ENCODE results near the gene CHCHD3.
"Not testable (repeated sequence)": the region's sequence is repeated elsewhere in the genome, so short reads cannot be mapped to it uniquely, and the experiment has no call there.

CHCHD3 gene

GRCh38 chr7:133040674-133041073, 41.2 kb downstream of the CHCHD3 start:
- DNase-seq (ENCODE audit: low spot score) = no peak

GRCh38 chr7:133040178-133040577, 41.7 kb downstream of the CHCHD3 start:
- DNase-seq (ENCODE audit: low spot score) = no peak

GRCh38 chr7:133039614-133040013, 42.3 kb downstream of the CHCHD3 start:
- no peak for DNase-seq (ENCODE audit: low spot score)

GRCh38 chr7:133036289-133036688, 45.6 kb downstream of the CHCHD3 start:
- no peak for DNase-seq (ENCODE audit: low spot score)

GRCh38 chr7:133035240-133035639, 46.6 kb downstream of the CHCHD3 start:
- DNase-seq (ENCODE audit: low spot score) = not testable (repeated sequence)

- no peak for DNase-seq (ENCODE audit: low spot score)
Measured at GRCh38 chr7:133030346-133030745, 51.5 kb downstream of the CHCHD3 start.

- no peak for DNase-seq (ENCODE audit: low spot score)
Measured at GRCh38 chr7:133029463-133029862, 52.4 kb downstream of the CHCHD3 start.

GRCh38 chr7:133027397-133027796, 54.5 kb downstream of the CHCHD3 start:
- no peak for DNase-seq (ENCODE audit: low spot score)

- no peak for DNase-seq (ENCODE audit: low spot score)
Measured at GRCh38 chr7:133026210-133026859, 55.6 kb downstream of the CHCHD3 start.

GRCh38 chr7:133025056-133025455, 56.8 kb downstream of the CHCHD3 start:
- DNase-seq (ENCODE audit: low spot score) = no peak

- no peak for DNase-seq (ENCODE audit: low spot score)
Measured at GRCh38 chr7:133024596-133024995, 57.3 kb downstream of the CHCHD3 start.

GRCh38 chr7:133023370-133024071, 58.4 kb downstream of the CHCHD3 start:
- DNase-seq (ENCODE audit: low spot score) = no peak

- no peak for DNase-seq (ENCODE audit: low spot score)
Measured at GRCh38 chr7:133022661-133023060, 59.2 kb downstream of the CHCHD3 start.

GRCh38 chr7:133021196-133021595, 60.7 kb downstream of the CHCHD3 start:
- DNase-seq (ENCODE audit: low spot score) = no peak

GRCh38 chr7:133020496-133020895, 61.4 kb downstream of the CHCHD3 start:
- DNase-seq (ENCODE audit: low spot score) = no peak

- DNase-seq (ENCODE audit: low spot score) = no peak
Measured at GRCh38 chr7:133019590-133019989, 62.3 kb downstream of the CHCHD3 start.

GRCh38 chr7:133016604-133017003, 65.3 kb downstream of the CHCHD3 start:
- DNase-seq (ENCODE audit: low spot score) = no peak

GRCh38 chr7:133015888-133016287, 66.0 kb downstream of the CHCHD3 start:
- DNase-seq (ENCODE audit: low spot score) = no peak

GRCh38 chr7:133011746-133012145, 70.1 kb downstream of the CHCHD3 start:
- DNase-seq (ENCODE audit: low spot score) = no peak

- no peak for DNase-seq (ENCODE audit: low spot score)
Measured at GRCh38 chr7:133009426-133010252, 72.3 kb downstream of the CHCHD3 start.

- no peak for DNase-seq (ENCODE audit: low spot score)
Measured at GRCh38 chr7:133007961-133008360, 73.9 kb downstream of the CHCHD3 start.

- DNase-seq (ENCODE audit: low spot score) = no peak
Measured at GRCh38 chr7:133003052-133003910, 78.6 kb downstream of the CHCHD3 start.
